PFSK-1 (cell line): ENCODE data around the gene GDPD3.

ENCODE experiments used
- POLR2AphosphoS5 ChIP-seq: IDR thresholded peaks from 2 replicates; pipeline ENCODE4 v1.6.1; 2012; ENCODE audit warnings: low read depth, mild to moderate bottlenecking, control low read depth, low read length, moderate library complexity
- REST ChIP-seq, 2 experiments: IDR thresholded peaks; 2 replicates each; pipeline versions ENCODE4 v1.6.1 to v1.8.0; 2011 to 2012; ENCODE audit warnings: low read depth in 2 of 2, low read length in 2 of 2, control low read depth in 1 of 2, inconsistent platforms in 1 of 2, mild to moderate bottlenecking in 1 of 2, moderate library complexity in 1 of 2; ENCODE audit not compliant: insufficient read depth in 1 of 2

DNA sequence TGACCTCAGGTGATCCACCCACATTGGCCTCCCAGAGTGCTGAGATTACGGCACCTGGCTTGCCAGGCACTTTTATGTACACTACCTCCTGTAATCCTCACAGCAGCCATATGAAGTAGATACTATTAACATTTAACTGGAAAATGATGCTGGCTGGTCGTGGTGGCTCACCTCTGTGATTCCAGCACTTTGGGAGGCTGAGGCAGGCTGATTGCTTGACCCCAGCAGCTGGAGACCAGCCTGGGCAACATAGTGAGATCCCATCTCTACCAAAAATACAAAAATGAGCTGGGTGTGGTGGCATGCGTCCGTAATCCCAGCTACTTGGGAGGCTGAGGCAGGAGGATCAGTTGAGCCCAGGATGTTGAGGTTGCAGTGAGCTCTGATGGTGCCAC, 11.6 kb upstream of the GDPD3 start:
- no peak for TF ChIP-seq REST (IDR thresholded peaks at IDR 0.05; ENCODE audit: insufficient read depth in 1 of 2, low read depth in 2 of 2, low read length in 2 of 2)
- TF ChIP-seq POLR2AphosphoS5, result no peak
